ENCODE results near the gene ATP2B3.

The ATP2B3 gene

GRCh38 chrX:153606503-153606902 is 89.1 kb downstream of the ATP2B3 start:
- no peak for TF ChIP-seq EZH2phosphoT487 (conservative IDR thresholded peaks at IDR 0.05; ENCODE audit: low read length)
- TF ChIP-seq CTCF (IDR thresholded peaks at IDR 0.05; ENCODE audit: insufficient read depth, low read length, poor library complexity, severe bottlenecking) = no peak
- no peaks in the 10 kb centered on the region for H3K27me3 ChIP-seq (ENCODE audit: low read length)
- no peak overlapping the region for H3K4me3 ChIP-seq (ENCODE audit: insufficient read depth, low read length, poor library complexity, severe bottlenecking)
- H3K9me2 ChIP-seq (replicated peaks; ENCODE audit: insufficient read depth, low read length) = no peaks in the 10 kb centered on the region
- no peaks in the 10 kb centered on the region for H4K20me1 ChIP-seq (ENCODE audit: low read depth, low read length)
- no peaks in the 10 kb centered on the region for H3K9me3 ChIP-seq (ENCODE audit: insufficient read depth, low read length)
- no peak overlapping the region for H3K9ac ChIP-seq (ENCODE audit: low read length)
- no peak overlapping the region for H3K4me2 ChIP-seq (ENCODE audit: low read depth, low read length, poor library complexity, severe bottlenecking)
- no peaks in the 10 kb centered on the region for H3K79me2 ChIP-seq (ENCODE audit: insufficient read depth, low read length)
- no peak overlapping the region for H3K27ac ChIP-seq (ENCODE audit: low read depth, low read length)
- no peaks in the 10 kb centered on the region for H3K36me3 ChIP-seq (ENCODE audit: low read length)
- H2AFZ ChIP-seq (ENCODE audit: low read depth, low read length, severe bottlenecking) = no peak overlapping the region
- H3F3A ChIP-seq (ENCODE audit: insufficient read depth) = no peaks in the 10 kb centered on the region

- no peaks in the 10 kb centered on the region for H3K79me2 ChIP-seq (ENCODE audit: insufficient read depth, low read length)
- H3K27me3 ChIP-seq (ENCODE audit: low read length) = no peaks in the 10 kb centered on the region
- H3K4me3 ChIP-seq (ENCODE audit: insufficient read depth, low read length, poor library complexity, severe bottlenecking) = no peak overlapping the region
- H3K9ac ChIP-seq (ENCODE audit: low read length) = no peak overlapping the region
- H3K9me3 ChIP-seq (ENCODE audit: insufficient read depth, low read length) = no peaks in the 10 kb centered on the region
- TF ChIP-seq EZH2phosphoT487 (conservative IDR thresholded peaks at IDR 0.05; ENCODE audit: low read length) = no peak
- no peak for TF ChIP-seq CTCF (IDR thresholded peaks at IDR 0.05; ENCODE audit: insufficient read depth, low read length, poor library complexity, severe bottlenecking)
- no peak overlapping the region for H3K4me2 ChIP-seq (ENCODE audit: low read depth, low read length, poor library complexity, severe bottlenecking)
- H3K9me2 ChIP-seq (replicated peaks; ENCODE audit: insufficient read depth, low read length) = no peaks in the 10 kb centered on the region
- no peaks in the 10 kb centered on the region for H4K20me1 ChIP-seq (ENCODE audit: low read depth, low read length)
- H3K36me3 ChIP-seq (ENCODE audit: low read length) = no peaks in the 10 kb centered on the region
- H3K27ac ChIP-seq (ENCODE audit: low read depth, low read length) = no peak overlapping the region
- no peak overlapping the region for H2AFZ ChIP-seq (ENCODE audit: low read depth, low read length, severe bottlenecking)
- H3F3A ChIP-seq (ENCODE audit: insufficient read depth) = no peaks in the 10 kb centered on the region
These were observed 90.9 kb downstream of the ATP2B3 start for GRCh38 chrX:153608376-153608775.

- H3K9ac ChIP-seq (ENCODE audit: low read length) = no peak overlapping the region
- no peak for TF ChIP-seq EZH2phosphoT487 (conservative IDR thresholded peaks at IDR 0.05; ENCODE audit: low read length)
- TF ChIP-seq CTCF (IDR thresholded peaks at IDR 0.05; ENCODE audit: insufficient read depth, low read length, poor library complexity, severe bottlenecking) = no peak
- no peak overlapping the region for H3K27ac ChIP-seq (ENCODE audit: low read depth, low read length)
- no peaks in the 10 kb centered on the region for H3K9me2 ChIP-seq (replicated peaks; ENCODE audit: insufficient read depth, low read length)
- H2AFZ ChIP-seq (ENCODE audit: low read depth, low read length, severe bottlenecking) = no peak overlapping the region
- H3K4me3 ChIP-seq (ENCODE audit: insufficient read depth, low read length, poor library complexity, severe bottlenecking) = no peak overlapping the region
- H3F3A ChIP-seq (ENCODE audit: insufficient read depth) = no peaks in the 10 kb centered on the region
- no peaks in the 10 kb centered on the region for H3K27me3 ChIP-seq (ENCODE audit: low read length)
- H3K36me3 ChIP-seq (ENCODE audit: low read length) = no peaks in the 10 kb centered on the region
- H3K9me3 ChIP-seq (ENCODE audit: insufficient read depth, low read length) = no peaks in the 10 kb centered on the region
- no peak overlapping the region for H3K4me2 ChIP-seq (ENCODE audit: low read depth, low read length, poor library complexity, severe bottlenecking)
- no peaks in the 10 kb centered on the region for H3K79me2 ChIP-seq (ENCODE audit: insufficient read depth, low read length)
- no peaks in the 10 kb centered on the region for H4K20me1 ChIP-seq (ENCODE audit: low read depth, low read length)
These were observed 91.4 kb downstream of the ATP2B3 start for GRCh38 chrX:153608806-153609205.

Data from SU-DHL-6 (cell line).